LNCaP clone FGC (cell line): Measurements from ENCODE around the gene UBTD1.
"Not testable (repeated sequence)": the region's sequence is repeated elsewhere in the genome, so short reads cannot be mapped to it uniquely, and the experiment has no call there.

Experiments used
- DNase-seq: peaks from one replicate; pipeline ENCODE4 v3.0.0-alpha.2; 2011; ENCODE audit warnings: low read depth
- H3K4me3 ChIP-seq: 2 replicates; pipeline ENCODE4 v1.5.1; 2011; ENCODE audit warnings: mild to moderate bottlenecking, low read depth, low read length, control low read depth
- TF ChIP-seq, protein P1 (sequence below): IDR thresholded peaks from 2 replicates; pipeline ENCODE4 v1.5.1; 2012; ENCODE audit warnings: mild to moderate bottlenecking; ENCODE audit not compliant: control insufficient read depth, insufficient read depth; ENCODE audit errors: extremely low read depth

Gene UBTD1

DNA sequence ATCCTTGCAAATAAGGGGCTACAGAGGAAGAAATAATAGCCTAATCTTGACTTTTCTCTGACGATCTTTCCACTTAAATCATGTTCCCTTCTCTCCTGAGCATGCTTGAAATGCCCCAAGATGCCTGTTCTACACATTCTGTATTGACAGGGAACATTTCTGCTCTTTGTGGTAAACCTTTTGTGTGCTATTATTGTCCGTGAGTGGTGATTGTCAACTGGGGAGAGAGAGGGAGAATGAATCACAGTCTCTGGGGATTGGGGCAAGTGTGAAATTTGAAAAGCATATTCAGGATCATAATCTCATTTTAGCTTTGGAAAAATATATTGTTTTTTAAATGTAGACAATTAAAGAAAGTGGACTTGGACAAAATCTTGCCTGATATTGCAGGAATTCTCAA is 20.6 kb downstream of the UBTD1 start:
- DNase-seq: no peak
- TF ChIP-seq, protein P1, sequence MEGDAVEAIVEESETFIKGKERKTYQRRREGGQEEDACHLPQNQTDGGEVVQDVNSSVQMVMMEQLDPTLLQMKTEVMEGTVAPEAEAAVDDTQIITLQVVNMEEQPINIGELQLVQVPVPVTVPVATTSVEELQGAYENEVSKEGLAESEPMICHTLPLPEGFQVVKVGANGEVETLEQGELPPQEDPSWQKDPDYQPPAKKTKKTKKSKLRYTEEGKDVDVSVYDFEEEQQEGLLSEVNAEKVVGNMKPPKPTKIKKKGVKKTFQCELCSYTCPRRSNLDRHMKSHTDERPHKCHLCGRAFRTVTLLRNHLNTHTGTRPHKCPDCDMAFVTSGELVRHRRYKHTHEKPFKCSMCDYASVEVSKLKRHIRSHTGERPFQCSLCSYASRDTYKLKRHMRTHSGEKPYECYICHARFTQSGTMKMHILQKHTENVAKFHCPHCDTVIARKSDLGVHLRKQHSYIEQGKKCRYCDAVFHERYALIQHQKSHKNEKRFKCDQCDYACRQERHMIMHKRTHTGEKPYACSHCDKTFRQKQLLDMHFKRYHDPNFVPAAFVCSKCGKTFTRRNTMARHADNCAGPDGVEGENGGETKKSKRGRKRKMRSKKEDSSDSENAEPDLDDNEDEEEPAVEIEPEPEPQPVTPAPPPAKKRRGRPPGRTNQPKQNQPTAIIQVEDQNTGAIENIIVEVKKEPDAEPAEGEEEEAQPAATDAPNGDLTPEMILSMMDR: no peak
- H3K4me3 ChIP-seq: no peak overlapping the region

DNA sequence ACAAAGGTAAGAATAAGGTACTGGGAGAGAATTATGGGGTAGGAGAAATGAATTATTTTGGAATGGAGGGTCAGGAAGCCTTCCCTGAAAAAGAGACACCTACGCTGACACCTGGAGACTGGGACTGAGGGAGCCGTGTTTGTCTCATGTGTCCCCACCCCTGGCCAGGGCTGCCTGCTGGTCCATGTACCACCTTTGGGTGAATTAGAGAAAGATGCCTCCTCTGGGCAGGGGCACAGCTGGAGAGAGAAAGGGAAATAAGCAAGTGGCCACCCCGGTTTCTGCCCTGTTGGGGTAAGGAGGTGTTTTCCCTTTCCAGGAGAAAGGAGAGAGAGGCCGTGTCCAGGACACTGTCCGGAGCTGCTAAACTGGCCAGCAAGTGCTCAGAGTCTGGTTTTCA is 21.8 kb downstream of the UBTD1 start:
- no peak for DNase-seq
- H3K4me3 ChIP-seq: no peak overlapping the region
- TF ChIP-seq, protein P1: no peak

DNA sequence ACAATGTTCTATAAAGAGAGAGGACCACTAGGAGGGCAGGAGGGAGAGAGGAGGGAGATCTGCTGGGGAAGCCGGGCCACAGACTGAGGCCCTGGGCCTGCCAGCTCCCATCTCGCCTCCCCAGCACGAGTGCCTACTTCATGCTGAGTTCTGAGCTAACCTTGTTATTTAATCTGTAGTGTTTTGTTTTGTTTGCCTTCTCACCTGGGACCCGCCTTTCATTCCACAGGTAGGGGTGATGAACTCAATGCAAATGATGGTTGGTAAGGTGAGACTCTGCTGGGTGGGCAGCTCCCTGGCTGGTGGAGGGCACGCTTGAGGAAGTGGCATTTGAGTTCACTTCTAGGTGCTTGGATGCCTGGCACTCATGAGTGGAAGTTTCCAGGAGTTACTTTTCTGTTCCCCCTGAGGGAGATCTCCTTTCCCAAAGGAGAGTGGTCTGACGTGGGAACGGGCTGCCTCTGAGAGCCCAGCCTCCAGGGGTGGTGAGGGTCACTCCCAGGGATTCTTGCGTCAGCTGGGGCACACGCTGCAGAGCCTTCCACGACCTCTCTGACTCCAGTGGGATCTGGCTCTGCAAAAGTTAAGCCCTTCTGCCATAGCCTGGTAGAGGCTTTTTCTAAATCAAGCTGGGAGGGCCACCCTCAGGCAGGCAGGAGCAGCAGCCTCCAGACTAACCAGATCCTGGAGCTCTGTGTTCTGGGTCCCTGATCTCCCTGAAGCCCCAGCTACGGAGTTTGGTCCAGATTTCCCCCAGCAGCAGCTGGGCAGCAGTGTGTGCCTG is 22.4 kb downstream of the UBTD1 start:
- TF ChIP-seq, protein P1: no peak
- H3K4me3 ChIP-seq: no peak overlapping the region
- DNase-seq: no peak

DNA sequence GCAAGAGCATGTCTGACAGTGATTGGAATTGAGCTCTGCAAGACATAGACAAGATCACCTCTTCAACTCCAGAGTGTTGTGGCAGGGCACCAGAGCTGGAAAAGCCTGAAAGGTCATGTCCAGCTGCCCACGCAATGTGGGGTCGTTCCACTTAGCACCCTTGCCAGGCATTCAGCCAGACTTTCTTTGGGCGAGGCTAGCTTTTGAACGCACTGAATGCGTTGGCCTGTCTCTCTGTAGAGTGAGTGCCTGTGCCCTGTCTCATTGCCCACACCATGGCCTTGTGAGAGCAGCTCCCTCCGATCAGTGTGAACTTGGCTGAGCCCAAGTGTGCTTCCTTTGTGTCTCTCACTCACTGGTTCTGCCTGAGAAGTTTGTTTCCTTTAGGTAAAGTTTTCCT is 23.3 kb downstream of the UBTD1 start:
- H3K4me3 ChIP-seq: no peak overlapping the region
- DNase-seq: no peak
- TF ChIP-seq, protein P1: no peak

DNA sequence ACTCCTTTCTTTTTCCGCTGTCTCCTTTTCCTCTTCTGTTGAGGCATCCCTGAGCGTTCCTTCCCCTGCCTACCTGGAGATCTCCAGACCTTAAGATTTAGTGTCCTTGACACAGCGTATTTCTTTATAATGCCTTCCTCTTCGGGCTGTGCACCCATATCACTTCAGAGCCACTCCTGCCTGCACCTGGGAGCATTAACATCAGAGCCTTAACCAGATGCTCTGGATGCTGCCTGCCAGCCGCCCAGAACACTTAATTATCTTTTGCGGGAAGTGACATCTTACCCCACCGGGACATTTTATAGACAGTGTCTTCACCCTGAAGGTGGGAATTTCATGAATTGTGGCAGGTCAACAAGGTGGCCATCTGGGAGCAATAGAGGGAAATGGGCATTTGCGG is 24.2 kb downstream of the UBTD1 start:
- DNase-seq: no peak
- TF ChIP-seq, protein P1: no peak
- H3K4me3 ChIP-seq: no peak overlapping the region

DNA sequence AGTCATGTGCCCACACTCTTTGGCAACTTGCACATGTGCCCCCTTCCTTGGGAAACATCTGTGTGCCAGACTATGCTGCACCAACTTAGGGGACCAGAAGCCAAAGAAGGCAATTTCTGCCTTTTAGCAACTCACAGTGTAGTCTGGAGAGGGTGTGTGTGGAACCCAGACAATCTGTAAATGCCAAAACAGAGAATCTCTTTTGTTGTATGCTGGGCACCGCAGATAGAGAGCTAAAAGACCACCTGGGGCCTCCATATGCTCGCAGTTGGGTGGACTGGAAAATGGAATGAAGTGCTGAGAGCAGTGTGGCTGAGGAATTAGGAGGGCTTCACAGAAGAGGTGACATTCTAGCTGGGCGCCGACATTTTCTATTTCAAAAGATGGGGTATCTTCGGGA is 26.4 kb downstream of the UBTD1 start:
- TF ChIP-seq, protein P1: no peak
- H3K4me3 ChIP-seq: no peak overlapping the region
- DNase-seq: no peak

DNA sequence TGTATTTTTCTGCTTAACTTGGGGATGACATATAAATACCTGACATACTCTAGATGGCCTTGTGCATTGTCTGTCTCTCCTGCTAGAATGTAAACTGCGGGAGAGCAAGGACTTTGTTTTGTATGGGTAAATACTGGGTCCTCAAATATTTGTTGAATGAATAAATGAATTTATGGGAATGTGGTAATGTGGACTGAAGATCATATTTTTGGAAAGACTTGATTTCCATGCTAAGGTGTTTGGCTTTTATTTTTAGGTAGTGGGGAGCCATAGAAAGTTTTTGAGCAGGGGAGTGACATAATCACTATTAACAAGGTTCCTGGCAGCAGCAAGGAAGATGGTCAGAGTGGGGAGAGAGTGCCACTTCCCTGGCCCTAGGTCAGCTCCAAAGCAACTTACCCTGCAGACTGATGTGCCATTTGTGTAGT is 27.0 kb downstream of the UBTD1 start:
- H3K4me3 ChIP-seq: no peak overlapping the region
- TF ChIP-seq, protein P1: no peak

DNA sequence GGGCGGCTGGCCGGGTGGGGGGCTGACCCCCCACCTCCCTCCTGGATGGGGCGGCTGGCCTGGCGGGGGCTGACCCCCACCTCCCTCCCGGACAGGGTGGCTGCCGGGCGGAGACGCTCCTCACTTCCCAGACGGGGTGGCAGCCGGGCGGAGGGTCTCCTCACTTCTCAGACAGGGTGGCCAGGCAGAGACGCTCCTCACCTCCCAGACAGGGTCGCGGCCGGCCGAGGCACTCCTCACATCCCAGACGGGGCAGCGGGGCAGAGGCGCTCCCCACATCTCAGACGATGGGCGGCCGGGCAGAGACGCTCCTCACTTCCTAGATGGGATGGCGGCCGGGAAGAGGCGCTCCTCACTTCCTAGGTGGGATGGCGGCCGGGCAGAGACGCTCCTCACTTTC is 30.2 kb downstream of the UBTD1 start:
- H3K4me3 ChIP-seq: not testable (repeated sequence)

More for the DNA sequence above, 27.0 kb downstream of the UBTD1 start:
- DNase-seq: no peak

More for the DNA sequence above, 30.2 kb downstream of the UBTD1 start:
- DNase-seq: not testable (repeated sequence)
